SKM-1 (cell line): ENCODE results near the gene BCAR3.

Source experiments
- DNase-seq: peaks from one replicate; lab custom pipeline; 2025; ENCODE audit not compliant: unreplicated experiment; lab: John Stamatoyannopoulos, UW

The BCAR3 gene

DNA sequence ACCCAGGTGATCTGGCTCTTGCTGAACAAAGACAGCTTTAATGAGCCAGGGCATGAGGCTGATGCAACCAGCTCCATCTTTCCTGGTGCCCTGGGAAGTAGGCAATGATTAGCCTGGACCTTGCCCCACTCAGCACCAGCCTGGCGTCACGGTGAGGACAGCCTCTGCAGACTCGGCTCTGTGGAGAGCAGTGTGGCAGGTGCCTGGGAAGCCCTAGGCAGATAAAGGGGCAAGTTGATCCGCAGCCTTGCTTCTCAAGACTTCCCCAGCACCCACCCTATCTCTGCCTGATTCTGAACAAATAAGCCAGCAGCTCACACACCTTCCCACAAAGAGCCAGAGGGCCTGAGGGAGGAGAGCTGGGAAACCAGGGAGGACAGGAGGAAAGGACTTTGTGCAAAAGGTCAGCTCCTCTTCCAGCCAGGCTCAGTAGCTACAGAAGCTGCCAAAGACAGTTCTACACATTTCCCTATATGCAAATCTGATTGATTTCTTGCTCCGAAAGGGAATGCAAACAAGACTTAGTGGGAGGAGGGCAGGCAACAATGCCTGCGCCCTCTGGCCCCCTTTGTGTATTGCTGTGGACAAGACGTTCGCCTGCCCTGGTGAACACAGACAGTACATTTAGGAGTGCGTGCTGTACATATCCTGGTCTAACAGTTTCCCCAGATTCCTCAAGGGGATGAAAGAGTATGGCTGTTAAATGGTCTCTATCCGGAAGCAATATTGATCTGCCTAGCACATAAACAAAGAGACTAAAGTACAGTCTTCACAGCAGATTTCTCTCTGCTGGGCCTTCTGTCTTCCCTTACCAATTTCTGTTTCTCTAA is 63.8 kb downstream of the BCAR3 start:
- DNase-seq, result no peak

DNA sequence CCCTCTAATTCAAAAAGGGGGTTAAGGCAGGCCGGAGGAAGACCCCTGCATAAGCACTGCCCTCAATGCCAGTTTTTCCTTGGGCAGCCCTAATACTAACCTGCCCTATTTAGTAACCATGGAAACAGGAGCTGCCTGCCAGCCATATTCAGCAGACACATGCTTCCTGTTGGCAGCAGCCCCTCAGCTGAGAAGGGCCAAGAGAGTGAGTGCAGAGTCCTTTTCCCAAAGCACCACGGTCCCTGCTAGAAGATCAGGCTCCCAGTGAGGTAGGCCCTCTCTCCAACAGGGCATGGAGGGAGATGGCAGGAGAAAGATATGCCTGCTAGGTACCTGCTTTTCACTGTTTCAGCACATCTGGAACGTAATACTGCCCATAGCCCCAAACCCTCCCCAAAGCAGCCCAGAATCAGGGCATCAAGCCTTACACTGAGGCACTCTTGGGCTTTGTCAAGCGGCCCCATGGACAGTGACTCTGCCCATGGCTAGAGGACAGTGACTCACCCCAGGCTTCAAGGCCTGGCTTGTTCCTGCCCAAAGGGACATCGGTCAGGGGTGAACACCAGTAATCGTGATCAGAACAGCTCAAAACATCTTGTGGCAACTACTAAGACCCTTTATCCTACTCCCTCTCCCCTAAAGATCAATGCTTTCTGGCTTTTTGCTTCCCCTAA is 64.5 kb downstream of the BCAR3 start:
- no peak for DNase-seq

DNA sequence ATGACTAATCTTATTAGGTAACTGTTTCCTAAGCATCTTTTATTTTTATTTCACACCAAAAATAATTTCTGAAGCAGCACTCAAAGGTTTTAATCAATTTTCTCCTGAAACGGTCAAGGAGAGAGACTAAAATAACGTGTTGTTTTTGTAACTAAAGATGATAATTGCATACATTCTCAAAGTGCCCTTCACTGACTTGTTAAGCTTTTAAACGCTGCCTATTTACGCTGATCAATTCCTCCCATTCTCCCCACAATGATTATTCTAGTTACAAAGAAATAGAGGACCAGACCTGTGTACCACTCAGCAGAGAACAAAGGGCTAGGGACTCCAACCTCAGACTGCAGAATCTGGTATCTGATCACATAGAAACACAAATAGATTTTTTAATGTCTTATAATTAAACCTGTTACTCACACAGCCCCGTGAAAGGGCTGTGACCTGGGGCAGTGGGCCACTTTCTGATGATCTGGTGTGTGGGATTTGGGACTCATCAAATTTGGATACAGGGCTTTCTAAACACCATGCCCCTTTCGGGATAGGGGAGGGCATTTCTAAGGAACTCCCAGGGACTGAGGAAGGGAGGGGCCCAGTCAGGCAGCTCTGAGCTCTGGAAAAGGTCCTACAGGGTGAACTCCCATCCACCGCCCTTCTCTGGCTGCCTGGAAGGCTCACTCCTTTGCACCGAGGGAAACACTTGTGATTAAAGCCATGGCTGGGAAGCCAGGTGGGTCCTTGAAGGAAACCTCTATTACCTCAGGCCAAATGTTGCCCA is 65.2 kb downstream of the BCAR3 start:
- DNase-seq, result no peak

DNA sequence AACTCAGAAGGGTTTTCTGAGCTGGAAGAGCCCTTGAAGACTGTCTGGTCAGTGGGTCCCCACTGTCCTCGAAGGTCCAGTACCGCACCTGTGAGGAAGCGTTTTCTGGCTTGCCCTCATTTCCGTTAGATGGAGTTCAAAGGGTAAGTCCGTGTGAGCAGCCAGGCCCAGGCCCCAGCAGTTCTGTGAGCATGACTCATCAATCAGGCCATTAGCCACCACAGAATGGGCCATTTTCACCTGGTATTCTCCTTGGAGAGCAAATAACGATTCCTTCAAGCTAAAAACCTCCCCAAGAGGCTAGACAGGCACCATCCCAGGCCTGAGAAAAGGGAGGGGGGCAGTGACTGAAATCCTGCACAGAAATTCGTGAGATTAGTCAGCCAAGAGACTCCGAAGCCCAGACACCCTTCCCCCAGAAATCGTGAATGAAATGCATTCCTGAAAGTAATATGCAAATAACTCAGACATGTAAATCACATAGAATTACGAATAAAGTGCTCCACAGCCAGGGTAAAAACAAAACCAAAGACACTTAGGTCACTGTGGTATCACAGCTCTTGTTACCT is 66.0 kb downstream of the BCAR3 start:
- DNase-seq, result no peak

DNA sequence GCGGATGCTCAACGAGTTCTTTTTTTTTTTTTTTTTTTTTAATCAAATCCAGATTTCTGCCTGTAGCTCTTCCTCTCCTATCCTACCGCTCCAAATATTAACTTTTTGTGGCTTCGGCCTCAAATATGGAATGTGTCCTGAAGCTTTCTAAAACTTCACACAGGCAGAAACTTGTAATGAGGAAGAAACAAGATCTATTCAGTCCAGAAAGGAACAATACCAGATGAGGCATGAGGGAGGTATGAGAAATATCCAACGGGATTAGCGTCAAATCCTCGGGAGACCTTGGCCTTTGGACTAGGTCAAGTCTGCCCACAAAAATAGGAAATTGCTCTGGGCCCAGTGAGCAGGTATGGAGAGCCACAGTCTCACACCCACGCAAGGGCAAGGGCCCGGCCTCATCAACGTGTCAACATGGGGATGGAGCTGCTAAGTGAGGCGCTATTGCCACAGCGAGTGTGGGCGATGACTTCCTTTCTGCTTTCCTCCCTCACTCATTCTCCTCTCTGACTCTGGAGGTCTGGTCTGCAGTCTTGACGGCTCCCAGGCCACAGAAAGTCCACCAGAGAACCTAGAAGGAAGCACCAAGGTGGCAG is 66.6 kb downstream of the BCAR3 start:
- DNase-seq, result no peak

DNA sequence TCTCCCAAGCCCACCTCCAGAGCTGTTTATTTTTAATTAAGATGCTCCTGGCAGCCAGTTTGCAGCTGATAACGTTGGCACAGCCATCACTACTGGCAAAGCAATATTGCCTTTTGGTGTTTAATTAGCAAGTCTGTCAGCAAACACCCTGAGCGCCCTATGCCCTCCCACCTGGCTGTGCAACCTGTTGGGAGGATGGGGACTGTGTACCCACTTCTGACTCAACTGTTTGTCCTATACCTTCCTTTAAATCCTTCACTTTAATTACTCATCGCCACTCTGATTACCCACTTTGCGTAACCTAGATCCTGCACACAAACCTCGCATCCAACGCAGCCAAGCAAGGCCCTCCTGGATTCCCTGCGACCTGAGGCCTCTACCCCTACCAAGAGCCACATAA is 67.1 kb downstream of the BCAR3 start:
- DNase-seq, result no peak

DNA sequence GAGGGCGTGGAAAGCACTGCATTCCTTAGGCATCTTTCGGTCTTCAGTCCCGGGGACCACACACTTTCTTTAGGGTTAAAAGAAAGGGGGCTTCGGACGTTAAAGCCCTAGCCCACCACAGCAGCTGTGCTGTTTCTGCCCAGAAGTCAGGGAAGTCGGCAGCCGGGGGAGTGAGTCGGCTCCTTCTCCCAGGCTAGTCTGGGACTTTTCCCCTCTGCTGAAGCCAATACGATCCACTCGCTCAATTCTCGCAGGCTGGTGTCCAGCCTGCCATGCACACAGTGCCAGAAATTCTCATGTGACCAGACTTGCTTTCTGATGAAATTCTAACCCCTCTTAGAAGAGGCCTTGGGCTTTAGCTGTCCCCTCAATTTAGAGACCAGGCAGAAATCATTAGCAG is 67.7 kb downstream of the BCAR3 start:
- DNase-seq, result no peak

DNA sequence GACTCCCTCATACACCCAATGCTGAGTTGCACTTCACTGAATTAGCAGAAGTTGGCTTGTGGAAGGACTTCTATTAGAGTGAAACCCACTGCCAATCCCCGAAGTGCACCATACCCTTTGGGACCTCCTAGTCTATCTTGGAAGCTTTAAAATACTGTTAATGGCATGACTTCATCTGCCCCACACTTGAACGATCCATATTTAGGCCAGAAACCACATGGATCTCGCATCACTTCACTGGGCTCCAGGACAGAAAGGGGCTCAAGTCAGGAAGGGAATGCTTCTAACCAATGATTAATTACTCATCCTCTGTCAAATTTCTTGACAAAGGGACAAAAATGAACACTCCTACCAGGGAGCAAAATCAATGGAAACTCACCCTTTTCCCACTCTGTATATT is 69.1 kb downstream of the BCAR3 start:
- DNase-seq, result no peak

DNA sequence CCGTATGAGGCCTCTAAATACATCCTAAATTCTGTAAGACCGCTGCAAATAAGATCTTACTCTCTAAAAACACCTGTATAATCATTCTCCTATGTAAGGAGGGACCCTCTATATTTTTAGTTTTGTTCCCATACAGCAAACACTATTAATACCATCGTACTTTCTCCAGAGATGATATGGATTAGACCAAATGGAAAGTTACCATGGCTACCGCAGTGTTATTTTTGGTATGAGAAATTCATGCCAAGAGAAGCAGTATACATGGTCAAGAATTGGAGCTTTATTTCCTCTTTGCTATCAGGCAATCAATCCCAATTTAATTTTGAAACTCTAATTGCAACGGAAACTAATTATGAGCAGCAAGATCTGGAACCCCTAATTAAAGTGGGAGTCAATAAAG is 70.0 kb downstream of the BCAR3 start:
- no peak for DNase-seq

DNA sequence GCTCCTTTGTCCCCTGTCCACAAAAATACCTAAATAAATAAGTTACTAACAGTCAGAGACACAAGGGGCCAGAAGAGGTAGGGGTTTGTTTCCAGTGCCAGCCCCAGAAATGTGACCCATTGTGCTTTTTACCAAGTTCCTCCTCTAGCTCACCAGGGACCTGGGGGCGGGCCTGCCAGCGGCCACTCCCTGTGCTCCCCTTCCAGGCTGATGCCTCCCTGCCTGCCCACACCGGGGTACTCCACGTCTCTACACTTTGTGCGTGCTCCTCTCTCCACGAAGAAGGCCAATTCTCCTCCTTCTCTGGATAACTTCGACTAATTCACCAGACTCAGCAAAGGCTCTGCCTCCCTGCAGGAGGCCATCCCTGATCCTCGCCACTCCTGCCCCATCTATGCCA is 72.1 kb downstream of the BCAR3 start:
- no peak for DNase-seq

DNA sequence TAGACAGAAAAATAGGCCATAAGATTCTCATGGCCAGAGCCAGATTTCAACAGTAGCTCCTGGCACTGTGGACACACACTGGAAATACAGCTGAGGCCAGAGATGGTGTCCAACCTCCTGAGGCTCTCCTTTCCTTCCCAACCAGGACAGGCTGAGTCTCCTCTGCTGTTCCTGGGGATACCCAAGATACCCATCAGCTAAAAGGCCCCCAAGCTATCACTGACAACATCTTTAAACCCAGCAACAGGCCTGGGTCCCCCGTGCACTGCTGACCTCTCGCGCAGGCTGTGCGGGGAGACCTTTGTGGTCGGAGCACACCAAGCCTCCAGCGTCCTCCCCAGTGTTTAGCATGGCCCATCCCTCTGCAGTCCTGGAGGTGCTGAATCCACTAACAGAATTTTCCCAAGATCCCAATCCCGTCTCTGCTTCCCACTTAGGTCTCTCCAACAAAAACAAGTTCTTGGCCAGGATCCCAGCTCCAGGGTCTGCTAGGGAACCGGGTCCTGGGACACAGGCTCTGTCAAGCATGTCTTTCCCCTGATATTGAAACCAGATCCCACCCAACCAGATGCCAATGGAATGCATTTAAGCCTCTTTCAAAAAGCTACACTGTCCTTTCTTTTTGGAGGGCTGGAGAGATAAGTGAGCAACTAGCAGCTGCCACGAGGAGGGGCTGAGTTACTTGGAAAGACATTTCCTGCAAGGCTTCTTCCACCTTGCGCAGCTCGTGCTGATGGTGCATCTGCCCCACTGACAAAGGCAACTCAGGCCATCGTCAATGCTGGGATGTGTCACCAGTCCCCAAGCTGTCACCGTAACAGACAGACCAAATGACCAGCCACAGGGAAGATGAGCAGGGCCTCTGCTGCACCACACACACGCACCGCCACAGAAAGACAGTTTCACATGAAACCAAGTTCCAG is 73.2 kb downstream of the BCAR3 start:
- no peak for DNase-seq

DNA sequence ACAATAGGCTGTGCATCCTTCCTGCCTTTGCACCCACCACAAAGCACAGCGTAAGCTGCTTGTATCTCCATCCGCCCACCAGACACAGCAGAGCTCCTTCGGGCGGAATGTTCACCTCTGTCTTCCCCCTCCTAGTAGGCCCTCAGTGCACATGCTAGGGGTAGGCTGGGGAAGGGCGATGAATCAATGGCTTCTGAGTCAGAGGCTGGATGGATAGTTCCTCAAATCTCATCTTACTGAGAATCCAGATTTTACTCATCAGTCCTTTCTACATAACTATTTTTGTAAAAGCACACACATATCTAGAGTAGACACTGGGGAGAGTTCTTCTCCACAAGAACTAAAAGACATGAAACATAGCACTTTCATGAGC is 73.8 kb downstream of the BCAR3 start:
- DNase-seq, result no peak

DNA sequence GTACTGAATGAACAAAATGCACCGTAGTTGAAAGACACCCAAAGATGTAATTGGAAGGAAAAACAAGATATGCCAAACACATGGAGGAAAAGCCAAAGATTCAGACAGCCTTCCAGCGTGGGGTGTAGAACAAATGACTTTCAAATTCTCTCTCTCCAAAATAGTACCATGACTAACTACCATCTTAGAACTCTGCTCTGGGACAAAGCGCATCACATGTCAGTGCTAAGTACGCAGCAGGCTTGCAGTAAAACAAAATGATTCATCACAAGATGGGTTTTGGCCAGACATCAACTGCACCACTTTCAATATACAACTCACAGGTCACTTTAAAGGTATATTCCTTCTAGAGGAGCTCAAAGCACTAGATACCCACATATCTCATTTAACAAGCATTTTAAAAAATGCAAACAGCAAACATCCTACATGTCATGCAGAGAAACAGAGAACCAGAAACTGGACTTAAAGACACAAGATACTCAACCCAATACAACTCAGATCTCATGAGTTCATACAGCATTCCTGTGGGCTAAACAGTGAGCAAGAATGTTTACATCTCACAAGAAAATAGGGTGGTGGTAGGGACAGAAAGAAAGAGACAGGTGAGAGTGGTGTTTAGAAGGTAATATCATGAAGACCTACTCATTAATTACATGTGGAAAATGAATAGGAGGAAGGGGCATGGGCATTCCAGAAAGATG is 75.7 kb downstream of the BCAR3 start:
- no peak for DNase-seq

DNA sequence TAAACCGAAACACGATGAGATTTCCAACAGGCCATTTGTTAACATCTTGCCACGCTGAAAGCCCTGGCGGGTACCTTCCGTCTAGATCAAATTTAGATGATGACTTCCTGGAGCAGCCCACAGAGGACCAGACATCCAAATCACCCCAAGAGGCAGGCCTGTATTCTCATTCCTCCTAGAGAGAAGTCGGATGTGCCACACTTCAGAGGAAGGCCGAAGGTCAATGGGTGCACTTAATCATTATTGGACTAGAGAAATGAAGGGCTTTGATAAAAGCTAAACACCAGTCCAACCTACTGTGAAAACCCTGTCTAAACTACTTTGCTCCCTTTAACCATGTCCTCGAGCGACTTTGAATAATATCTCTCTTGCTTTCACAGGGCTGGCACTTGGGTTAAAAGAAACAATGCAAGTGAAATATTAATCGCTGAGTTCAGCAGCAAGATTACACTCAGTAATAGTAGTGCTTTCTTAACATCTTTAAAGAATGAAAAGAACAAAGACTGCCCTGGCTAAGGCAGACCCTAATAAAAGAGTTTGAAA is 76.5 kb downstream of the BCAR3 start:
- no peak for DNase-seq

DNA sequence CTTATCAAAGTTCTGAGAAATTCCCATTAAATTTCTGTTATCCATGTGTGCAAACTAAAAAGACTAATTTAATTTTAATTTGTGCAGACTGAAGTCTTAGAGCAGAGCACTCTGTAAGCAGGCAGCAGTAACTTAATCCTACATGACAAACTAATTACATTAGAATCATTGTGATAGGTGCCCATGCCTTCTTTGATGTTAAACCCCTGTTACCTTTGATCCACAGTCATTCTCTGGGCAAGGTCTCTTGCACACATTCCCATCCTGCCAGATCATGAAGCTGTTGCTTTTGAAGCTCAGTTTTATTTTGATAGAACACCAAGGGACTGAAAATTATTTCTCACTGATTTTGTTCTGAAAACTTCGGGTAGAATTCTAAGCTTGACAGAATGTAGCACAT is 77.2 kb downstream of the BCAR3 start:
- DNase-seq, result no peak

DNA sequence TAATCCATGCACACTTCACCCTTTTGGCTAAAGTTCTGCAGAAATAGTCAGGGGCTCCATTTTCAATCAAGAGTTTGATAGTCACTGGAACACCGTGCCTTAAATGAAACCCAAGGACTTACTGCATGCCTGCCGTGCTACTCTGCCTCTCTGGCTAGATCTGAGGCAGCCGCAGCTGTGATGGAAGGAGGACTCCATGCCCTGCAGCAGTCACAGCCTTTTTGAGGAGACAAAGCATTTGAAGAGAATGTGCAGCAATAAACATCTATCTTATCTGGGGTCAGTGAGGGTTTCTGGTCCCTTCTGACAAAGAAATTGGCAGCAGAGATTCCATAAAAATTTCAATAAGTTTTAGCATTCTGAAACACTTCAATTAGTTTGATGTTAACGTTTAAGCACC is 78.0 kb downstream of the BCAR3 start:
- DNase-seq, result no peak

DNA sequence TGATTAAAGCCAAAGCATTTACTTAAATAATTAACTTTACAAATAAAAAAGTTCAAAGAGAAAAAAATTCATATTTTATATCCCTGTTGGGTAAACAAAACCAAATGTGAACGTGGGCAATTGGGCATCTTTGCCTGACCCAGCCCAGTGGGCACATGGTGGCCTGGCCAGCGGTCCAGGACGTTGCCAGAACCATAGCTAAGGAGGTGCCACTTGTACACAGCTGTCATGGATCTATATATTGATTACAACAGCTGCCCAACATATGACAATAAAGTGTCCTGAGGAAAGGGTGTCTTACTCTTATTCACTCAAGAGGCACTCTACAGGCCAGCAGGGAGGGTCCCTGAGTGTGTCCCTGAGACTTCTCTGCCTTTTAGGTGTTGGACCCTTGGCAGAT is 78.5 kb downstream of the BCAR3 start:
- DNase-seq, result no peak

DNA sequence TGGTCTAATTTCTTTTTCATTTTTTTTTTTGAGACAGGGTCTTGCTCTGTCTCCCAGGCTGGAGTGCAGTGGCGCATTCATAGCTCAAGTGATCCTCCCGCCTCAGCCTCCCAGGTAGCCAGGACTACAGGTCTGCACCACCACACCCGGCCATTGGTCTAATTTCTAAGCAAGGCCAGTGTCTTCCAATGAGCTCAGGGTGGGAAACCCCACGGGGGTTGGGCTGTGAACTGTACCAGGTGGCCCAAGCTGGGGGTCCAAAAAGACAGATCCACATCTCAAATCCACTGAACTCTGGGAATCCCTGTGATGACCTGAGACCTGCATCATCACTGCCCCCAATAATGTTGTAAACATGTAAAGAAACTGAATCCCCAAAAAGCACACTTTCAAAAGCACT is 79.5 kb downstream of the BCAR3 start:
- DNase-seq, result no peak

DNA sequence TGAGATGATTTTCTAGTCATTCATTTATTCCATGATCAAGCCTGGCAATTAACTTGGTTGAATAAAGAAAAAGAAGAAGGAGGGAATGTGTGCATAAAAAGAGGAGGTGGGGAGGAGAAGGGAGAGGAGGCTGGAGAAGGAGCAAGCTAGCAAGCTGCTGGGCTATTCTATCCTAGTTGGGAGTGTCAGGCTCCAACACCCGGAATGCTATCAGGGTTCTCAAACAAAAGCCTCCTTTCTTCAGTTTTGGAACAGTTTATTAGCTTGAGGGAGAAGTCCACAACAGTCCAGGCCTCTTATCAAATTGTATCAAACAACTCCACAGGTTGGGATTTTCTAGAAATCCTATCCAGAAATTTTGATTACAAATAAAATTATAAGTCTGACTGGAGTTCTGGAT is 80.0 kb downstream of the BCAR3 start:
- DNase-seq, result no peak
